B cell (primary cell): ENCODE results near the gene HIPK3. TPM values are rescaled to one million over a fixed set of nuclear protein-coding genes. Genes with fewer than 3 reads are reported as not detected.
A peak's percentile ranks its signal among the peaks of the same experiment; 100 is the strongest.

Experiments used
- ATAC-seq: fragments of 200-7000 bp; cut with Tn5 transposase; one replicate; pipeline ENCODE4 v1.10.0; 2021; ENCODE audit warnings: low read depth, mild to moderate bottlenecking, moderate number of reproducible peaks, moderate library complexity
- CTCF ChIA-PET: fragments of 350-600 bp; sonication (Branson Sonifier 250); formaldehyde crosslinking; loops from one replicate; lab custom pipeline; 2021; ENCODE audit warnings: antibody characterized with exemption, inconsistent platforms; lab: Charles Lee
- POLR2A ChIA-PET: fragments of 350-600 bp; sonication (Branson Sonifier 250); formaldehyde crosslinking; loops from one replicate; lab custom pipeline; 2021; ENCODE audit warnings: antibody characterized with exemption; lab: Charles Lee
- DNase-seq: peaks from one replicate; pipeline ENCODE4 v3.0.0; 2013
- H2AFZ ChIP-seq: 2 replicates; pipeline ENCODE4 v1.6.1; 2012; ENCODE audit warnings: mild to moderate bottlenecking, low read depth, low read length; ENCODE audit not compliant: insufficient read depth, poor library complexity, severe bottlenecking
- H3K27ac ChIP-seq, 2 donors: 1 replicate in 1 of 2; 2 replicates in 1 of 2; pipeline ENCODE4 v1.5.1; 2012 to 2013; ENCODE audit warnings: low read length in 2 of 2, mild to moderate bottlenecking in 2 of 2, moderate library complexity in 1 of 2
- H3K27me3 ChIP-seq, 4 experiments: fragments of 200-600 bp in 1 of 4; sonication (generic) in 1 of 4; replicated peaks in 1 of 4; 1 replicate in 2 of 4; 2 replicates in 2 of 4; pipeline versions ENCODE4 v1.6.1 to v1.7.0; 2013 to 2016; ENCODE audit warnings: low read length in 3 of 4, mild to moderate bottlenecking in 2 of 4, mixed read lengths in 1 of 4, moderate library complexity in 1 of 4; ENCODE audit not compliant: insufficient read depth in 4 of 4, control insufficient read depth in 3 of 4; ENCODE audit errors: control extremely low read depth in 1 of 4
- H3K36me3 ChIP-seq, 2 experiments: replicated peaks in 1 of 2; 1 replicate in 1 of 2; 2 replicates in 1 of 2; pipeline versions ENCODE4 v1.6.1 to v1.7.1; 2013; ENCODE audit warnings: low read length in 1 of 2; ENCODE audit not compliant: insufficient read depth in 2 of 2, control insufficient read depth in 1 of 2; ENCODE audit errors: control extremely low read depth in 1 of 2, extremely low read depth in 1 of 2
- H3K4me1 ChIP-seq, 2 donors: fragments of 200-600 bp in 1 of 2; sonication (generic) in 1 of 2; 1 replicate in 1 of 2; 2 replicates in 1 of 2; pipeline versions ENCODE4 v1.5.1 to v1.6.1; 2013 to 2017; ENCODE audit warnings: low read length in 2 of 2; ENCODE audit not compliant: control insufficient read depth in 2 of 2, insufficient read depth in 2 of 2
- H3K4me2 ChIP-seq: replicated peaks from 2 replicates; pipeline ENCODE3; 2012; ENCODE audit warnings: mild to moderate bottlenecking, low read depth, low read length; ENCODE audit not compliant: poor library complexity, severe bottlenecking
- H3K4me3 ChIP-seq, 5 experiments: fragments of 200-600 bp in 1 of 5; sonication (generic) in 1 of 5; 1 replicate in 3 of 5; 2 replicates in 2 of 5; pipeline versions ENCODE4 v1.5.1 to v1.7.0; 2011 to 2016; ENCODE audit warnings: low read length in 4 of 5, mild to moderate bottlenecking in 4 of 5, low read depth in 2 of 5, control low read depth in 1 of 5, moderate library complexity in 1 of 5; ENCODE audit not compliant: insufficient read depth in 1 of 5; ENCODE audit errors: control extremely low read depth in 1 of 5, extremely low read depth in 1 of 5
- H3K79me2 ChIP-seq: fragments of 200-600 bp; sonication (generic); one replicate; pipeline ENCODE4 v1.6.0; 2016; ENCODE audit warnings: low read length; ENCODE audit not compliant: control insufficient read depth, insufficient read depth
- H3K9ac ChIP-seq: fragments of 200-600 bp; sonication (generic); 2 replicates; pipeline ENCODE4 v1.6.1; 2017; ENCODE audit warnings: mild to moderate bottlenecking, low read length, moderate library complexity
- H3K9me3 ChIP-seq, 3 donors: one replicate each; pipeline versions ENCODE4 v1.6.1 to v1.7.1; 2013; ENCODE audit warnings: low read length in 2 of 3; ENCODE audit not compliant: control insufficient read depth in 2 of 3, insufficient read depth in 1 of 3; ENCODE audit errors: control extremely low read depth in 1 of 3
- H4K20me1 ChIP-seq: 2 replicates; pipeline ENCODE4 v1.6.0; 2012; ENCODE audit warnings: mild to moderate bottlenecking, low read length; ENCODE audit not compliant: insufficient read depth, control insufficient read depth, poor library complexity, severe bottlenecking
- H3K27ac Mint-ChIP-seq: one replicate; pipeline ENCODE4 v1.8.0; 2021; ENCODE audit warnings: mixed read lengths
- H3K27me3 Mint-ChIP-seq: one replicate; pipeline ENCODE4 v1.8.0; 2021; ENCODE audit warnings: mixed read lengths
- H3K4me1 Mint-ChIP-seq: one replicate; pipeline ENCODE4 v1.8.0; 2021; ENCODE audit warnings: mixed read lengths
- H3K4me3 Mint-ChIP-seq: one replicate; pipeline ENCODE4 v1.8.0; 2021; ENCODE audit warnings: mixed read lengths
- H3K9me3 Mint-ChIP-seq: one replicate; pipeline ENCODE4 v1.8.0; 2022; ENCODE audit warnings: mixed read lengths; ENCODE audit not compliant: insufficient read depth
- EZH2 ChIP-seq: IDR thresholded peaks from 2 replicates; pipeline ENCODE4 v1.6.1; 2012; ENCODE audit warnings: borderline replicate concordance, low read depth, mild to moderate bottlenecking, moderate library complexity, low read length; ENCODE audit not compliant: insufficient read depth, poor library complexity, severe bottlenecking
- WGBS: methylation state at CpG from one replicate; pipeline ENCODE4 v1.1.5; 2013; ENCODE audit warnings: missing lambda C conversion rate; ENCODE audit not compliant: insufficient coverage; 5-methylcytosine and 5-hydroxymethylcytosine counted together
- intact Hi-C: fragments of 100-400 bp; cut with micrococcal nuclease; formaldehyde crosslinking; loops from one replicate; pipeline ENCODE4 v1.10.0; 2022
- polyA plus RNA-seq: library from polyadenylated mRNA; depleted of rRNA; stranded (reverse); fragments of >200 nt; gene quantifications from 2 replicates; pipeline ENCODE4 v1.2.3, GENCODE V29; 2012
- total RNA-seq, 2 donors: library from RNA; stranded (reverse); fragments of 120-200 nt in 1 of 2; gene quantifications; 1 replicate in 1 of 2; 2 replicates in 1 of 2; pipeline versions ENCODE4 v1.2.3 to v1.2.4, GENCODE V29; 2013 to 2022
- TF ChIP-seq, protein P1 (sequence below): fragments of 200-600 bp; IDR thresholded peaks from one replicate; pipeline ENCODE4 v1.8.0; 2022; ENCODE audit warnings: antibody characterized with exemption, mild to moderate bottlenecking

The HIPK3 gene
- total and polyA plus RNA-seq, 2 donors (not counting 1 experiment from before 2014, with no cell fraction given) = 13.1 to 81.6 TPM

- CTCF ChIA-PET = interaction anchor here (0.6 to 1.5 kb wide), 3 partner anchors 24 to 359 kb away, joined by 3 to 5 read pairs (median 3); no protein-coding TSS in a partner anchor
- Histone ChIP-seq H3K4me2 (peak overlapping the region; percentile 40), H3K79me2 (no peaks in the 10 kb centered on the region)
Measured at GRCh38 chr11:33389635-33390034, 132.5 kb downstream of the HIPK3 start.

More at GRCh38 chr11:33389635-33390034, 132.5 kb downstream of the HIPK3 start:
- Histone ChIP-seq H4K20me1 (no peaks in the 10 kb centered on the region), H3K9me3 (peaks cover 0 to 5% (median 0%) of the 10 kb centered on the region in 3 donors), H3K9ac (peak overlapping the region; percentile 42), H3K27me3 (no peaks in the 10 kb centered on the region), H2AFZ (peak overlapping the region; percentile 29), H3K4me1 (peaks cover 24 to 32% of the 10 kb centered on the region in 2 donors), H3K27ac (no peak overlapping the region), H3K4me3 (peak overlapping the region in 1 of 5 experiments; percentile 44), H3K36me3 (no peaks in the 10 kb centered on the region)
- DNase-seq (no peak), ATAC-seq (peak; percentile 45)
- POLR2A ChIA-PET = no interaction called here
- no peak for TF ChIP-seq EZH2
- TF ChIP-seq, protein P1, sequence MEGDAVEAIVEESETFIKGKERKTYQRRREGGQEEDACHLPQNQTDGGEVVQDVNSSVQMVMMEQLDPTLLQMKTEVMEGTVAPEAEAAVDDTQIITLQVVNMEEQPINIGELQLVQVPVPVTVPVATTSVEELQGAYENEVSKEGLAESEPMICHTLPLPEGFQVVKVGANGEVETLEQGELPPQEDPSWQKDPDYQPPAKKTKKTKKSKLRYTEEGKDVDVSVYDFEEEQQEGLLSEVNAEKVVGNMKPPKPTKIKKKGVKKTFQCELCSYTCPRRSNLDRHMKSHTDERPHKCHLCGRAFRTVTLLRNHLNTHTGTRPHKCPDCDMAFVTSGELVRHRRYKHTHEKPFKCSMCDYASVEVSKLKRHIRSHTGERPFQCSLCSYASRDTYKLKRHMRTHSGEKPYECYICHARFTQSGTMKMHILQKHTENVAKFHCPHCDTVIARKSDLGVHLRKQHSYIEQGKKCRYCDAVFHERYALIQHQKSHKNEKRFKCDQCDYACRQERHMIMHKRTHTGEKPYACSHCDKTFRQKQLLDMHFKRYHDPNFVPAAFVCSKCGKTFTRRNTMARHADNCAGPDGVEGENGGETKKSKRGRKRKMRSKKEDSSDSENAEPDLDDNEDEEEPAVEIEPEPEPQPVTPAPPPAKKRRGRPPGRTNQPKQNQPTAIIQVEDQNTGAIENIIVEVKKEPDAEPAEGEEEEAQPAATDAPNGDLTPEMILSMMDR = no peak
- Mint-ChIP-seq H3K9me3 (no peaks in the 10 kb centered on the region), H3K27ac (peak overlapping the region; percentile 2), H3K4me1 (peaks cover 33% of the 10 kb centered on the region), H3K27me3 (no peaks in the 10 kb centered on the region), H3K4me3 (peak overlapping the region; percentile 57)
- intact Hi-C loops = loop anchor here (1.0 to 10.0 kb wide), 2 partner anchors 347 to 965 kb away; partner anchors contain the start of genes ABTB2 and CD59
- WGBS = no CpG with 5 or more reads among the region's 4 CpGs
